ENCODE measurements around the gene ALDH1L1. TPM values are rescaled to one million over a fixed set of nuclear protein-coding genes. Genes with fewer than 3 reads are reported as not detected.

ALDH1L1 gene
- total RNA-seq, 1 experiment from 2014 or later, result not detected

GRCh38 chr3:126211569-126211968, 31.2 kb upstream of the ALDH1L1 start:
- ChIA-PET POLR2A (ENCODE audit: unreplicated experiment) (no interaction called here), CTCF (no interaction called here)
- intact Hi-C loops (cut with micrococcal nuclease), result no loop called here
- no peaks in the 10 kb centered on the region for H3K9me2 ChIP-seq (replicated peaks; ENCODE audit: low read length)
- no peak overlapping the region for H2AFZ ChIP-seq (ENCODE audit: low read length)
- TF ChIP-seq CTCF (conservative IDR thresholded peaks at IDR 0.05; ENCODE audit: low read depth, low read length) (no peak), EZH2 (IDR thresholded peaks at IDR 0.05; ENCODE audit: low read length, unreplicated experiment) (no peak), EZH2phosphoT487 (IDR thresholded peaks at IDR 0.05; ENCODE audit: borderline replicate concordance, low read length) (no peak)
- H3F3A ChIP-seq (ENCODE audit: low read length, unreplicated experiment), result no peaks in the 10 kb centered on the region
- H3K4me1 ChIP-seq (ENCODE audit: insufficient read depth, low read length), result peaks cover 22% of the 10 kb centered on the region
- no peaks in the 10 kb centered on the region for H4K20me1 ChIP-seq (ENCODE audit: low read length)
- no TSS peak for BruUV-seq (replicated peaks)
- ATAC-seq, result no peak
- no peak overlapping the region for H3K27ac ChIP-seq (ENCODE audit: low read length)
- DNase-seq, result peak; percentile 3
- no peaks in the 10 kb centered on the region for H3K79me2 ChIP-seq (ENCODE audit: low read length)
- H3K4me3 ChIP-seq (ENCODE audit: low read length), result no peak overlapping the region
- no peaks in the 10 kb centered on the region for H3K36me3 ChIP-seq (ENCODE audit: low read depth, low read length)
- no peak overlapping the region for H3K4me2 ChIP-seq (ENCODE audit: low read length)
- H3K9ac ChIP-seq (ENCODE audit: low read length), result no peak overlapping the region
- H3K27me3 ChIP-seq (ENCODE audit: low read length), result no peaks in the 10 kb centered on the region
- no peaks in the 10 kb centered on the region for H3K9me3 ChIP-seq (ENCODE audit: low read length)

GRCh38 chr3:126210606-126211005, 30.2 kb upstream of the ALDH1L1 start:
- Histone ChIP-seq H4K20me1 (ENCODE audit: low read length) (no peaks in the 10 kb centered on the region), H3F3A (ENCODE audit: low read length, unreplicated experiment) (no peaks in the 10 kb centered on the region), H3K9ac (ENCODE audit: low read length) (no peak overlapping the region), H3K4me1 (ENCODE audit: insufficient read depth, low read length) (peaks cover 12% of the 10 kb centered on the region; the same call in 1 of the 2 replicates), H3K79me2 (ENCODE audit: low read length) (no peaks in the 10 kb centered on the region), H3K27me3 (ENCODE audit: low read length) (no peaks in the 10 kb centered on the region), H3K9me3 (ENCODE audit: low read length) (no peaks in the 10 kb centered on the region), H3K36me3 (ENCODE audit: low read depth, low read length) (no peaks in the 10 kb centered on the region), H3K9me2 (replicated peaks; ENCODE audit: low read length) (no peaks in the 10 kb centered on the region), H3K4me2 (ENCODE audit: low read length) (no peak overlapping the region), H3K4me3 (ENCODE audit: low read length) (no peak overlapping the region), H3K27ac (ENCODE audit: low read length) (no peak overlapping the region), H2AFZ (ENCODE audit: low read length) (no peak overlapping the region)
- intact Hi-C loops (cut with micrococcal nuclease), result no loop called here
- ChIA-PET POLR2A (ENCODE audit: unreplicated experiment) (no interaction called here), CTCF (no interaction called here)
- ATAC-seq (no peak), DNase-seq (no peak)
- no peak for TF ChIP-seq EZH2 (IDR thresholded peaks at IDR 0.05; ENCODE audit: low read length, unreplicated experiment)
- no peak for TF ChIP-seq EZH2phosphoT487 (IDR thresholded peaks at IDR 0.05; ENCODE audit: borderline replicate concordance, low read length)
- no peak for TF ChIP-seq CTCF (conservative IDR thresholded peaks at IDR 0.05; ENCODE audit: low read depth, low read length)
- BruUV-seq (replicated peaks), result no TSS peak

- ATAC-seq, result no peak
- no peaks in the 10 kb centered on the region for H3K9me2 ChIP-seq (replicated peaks; ENCODE audit: low read length)
- no peak overlapping the region for H3K9ac ChIP-seq (ENCODE audit: low read length)
- ChIA-PET CTCF (no interaction called here), POLR2A (ENCODE audit: unreplicated experiment) (no interaction called here)
- TF ChIP-seq EZH2 (IDR thresholded peaks at IDR 0.05; ENCODE audit: low read length, unreplicated experiment) (no peak), CTCF (conservative IDR thresholded peaks at IDR 0.05; ENCODE audit: low read depth, low read length) (no peak), EZH2phosphoT487 (IDR thresholded peaks at IDR 0.05; ENCODE audit: borderline replicate concordance, low read length) (no peak)
- intact Hi-C loops (cut with micrococcal nuclease), result no loop called here
- H3K9me3 ChIP-seq (ENCODE audit: low read length), result no peaks in the 10 kb centered on the region
- H3K4me3 ChIP-seq (ENCODE audit: low read length), result no peak overlapping the region
- no peaks in the 10 kb centered on the region for H3K27me3 ChIP-seq (ENCODE audit: low read length)
- no peak overlapping the region for H2AFZ ChIP-seq (ENCODE audit: low read length)
- H3K79me2 ChIP-seq (ENCODE audit: low read length), result no peaks in the 10 kb centered on the region
- no peak overlapping the region for H3K27ac ChIP-seq (ENCODE audit: low read length)
- no peaks in the 10 kb centered on the region for H4K20me1 ChIP-seq (ENCODE audit: low read length)
- no peak for DNase-seq
- BruUV-seq (replicated peaks), result no TSS peak
- no peaks in the 10 kb centered on the region for H3K36me3 ChIP-seq (ENCODE audit: low read depth, low read length)
- H3F3A ChIP-seq (ENCODE audit: low read length, unreplicated experiment), result no peaks in the 10 kb centered on the region
- no peak overlapping the region for H3K4me2 ChIP-seq (ENCODE audit: low read length)
- peaks cover 12% of the 10 kb centered on the region; the same call in 1 of the 2 replicates for H3K4me1 ChIP-seq (ENCODE audit: insufficient read depth, low read length)
Measured at GRCh38 chr3:126209741-126210140, 29.4 kb upstream of the ALDH1L1 start.

Data from PC-3 (cell line).